SK-N-SH (cell line): ENCODE results near the gene KHNYN. TPM values are rescaled to one million over a fixed set of nuclear protein-coding genes. Genes with fewer than 3 reads are reported as not detected.

Experiments
- CTCF ChIA-PET: fragments of 300-600, 350-600 bp; formaldehyde crosslinking; extraction: SDS; loops from one replicate; lab custom pipeline; 2021; lab: Yijun Ruan, JAX
- POLR2A ChIA-PET: fragments of 350-600 bp; sonication (Branson Sonifier 250); formaldehyde crosslinking; extraction: SDS; loops from one replicate; lab custom pipeline; 2020; ENCODE audit warnings: antibody characterized with exemption, inconsistent platforms; lab: Yijun Ruan, JAX
- DNase-seq: peaks from one replicate; pipeline ENCODE4 v3.0.0; 2012
- H2AFZ ChIP-seq: fragments of 200-600 bp; sonication (generic); 2 replicates; pipeline ENCODE4 v1.8.1; 2016; ENCODE audit warnings: antibody characterized with exemption, mild to moderate bottlenecking, low read depth
- H3F3A ChIP-seq: fragments of 200-600 bp; sonication (generic); replicated peaks from 2 replicates; pipeline ENCODE3; 2016; ENCODE audit warnings: antibody characterized with exemption, mild to moderate bottlenecking; ENCODE audit not compliant: insufficient read depth
- H3K27ac ChIP-seq, 2 experiments: fragments of 200-500 bp in 1 of 2; fragments of 200-600 bp in 1 of 2; sonication (Bioruptor generic) in 1 of 2; sonication (generic), shearing (Covaris generic) in 1 of 2; 2 replicates each; pipeline versions ENCODE4 v1.5.1 to v1.6.1; 2014 to 2016; ENCODE audit warnings: low read depth in 2 of 2, inconsistent platforms in 1 of 2, low read length in 1 of 2, mild to moderate bottlenecking in 1 of 2, mixed read lengths in 1 of 2
- H3K27me3 ChIP-seq: fragments of 200-600 bp; sonication (generic), shearing (Covaris generic); 2 replicates; pipeline ENCODE4 v1.6.1; 2016; ENCODE audit warnings: mixed run types; ENCODE audit not compliant: insufficient read depth
- H3K36me3 ChIP-seq, 2 experiments: fragments of 200-500 bp in 1 of 2; fragments of 200-600 bp in 1 of 2; sonication (Bioruptor generic) in 1 of 2; sonication (generic) in 1 of 2; replicated peaks in 1 of 2; 2 replicates each; pipeline versions ENCODE3 to v1.5.1; 2014 to 2016; ENCODE audit warnings: low read length in 1 of 2, mild to moderate bottlenecking in 1 of 2; ENCODE audit not compliant: insufficient read depth in 2 of 2, control insufficient read depth in 1 of 2
- H3K4me1 ChIP-seq, 2 experiments: fragments of 200-500 bp in 1 of 2; fragments of 200-600 bp in 1 of 2; sonication (Bioruptor generic) in 1 of 2; sonication (generic), shearing (Covaris generic) in 1 of 2; 2 replicates each; pipeline versions ENCODE4 v1.5.1 to v1.6.1; 2014 to 2016; ENCODE audit warnings: low read depth in 1 of 2, low read length in 1 of 2, mixed run types in 1 of 2; ENCODE audit not compliant: insufficient read depth in 2 of 2, control insufficient read depth in 1 of 2
- H3K4me2 ChIP-seq: fragments of 200-600 bp; sonication (generic), shearing (Covaris generic); 2 replicates; pipeline ENCODE4 v1.6.1; 2017; ENCODE audit warnings: mixed run types
- H3K4me3 ChIP-seq, 2 experiments: fragments of 200-500 bp in 1 of 2; fragments of 200-600 bp in 1 of 2; sonication (Bioruptor generic) in 1 of 2; sonication (generic), shearing (Covaris generic) in 1 of 2; 2 replicates each; pipeline versions ENCODE4 v1.5.1 to v1.8.1; 2014 to 2016; ENCODE audit warnings: low read depth in 2 of 2, inconsistent platforms in 1 of 2, low read length in 1 of 2, mild to moderate bottlenecking in 1 of 2, mixed read lengths in 1 of 2, moderate library complexity in 1 of 2
- H3K79me2 ChIP-seq: fragments of 200-600 bp; sonication (generic); 2 replicates; pipeline ENCODE4 v1.8.1; 2017; ENCODE audit warnings: mild to moderate bottlenecking; ENCODE audit not compliant: insufficient read depth
- H3K9ac ChIP-seq: fragments of 200-600 bp; sonication (generic); 2 replicates; pipeline ENCODE4 v1.6.1; 2017; ENCODE audit warnings: mixed run types
- H3K9me2 ChIP-seq: fragments of 200-600 bp; sonication (generic); 2 replicates; pipeline ENCODE4 v1.6.1; 2017; ENCODE audit warnings: mixed run types
- H3K9me3 ChIP-seq: fragments of 200-600 bp; sonication (generic); 2 replicates; pipeline ENCODE4 v1.6.1; 2017; ENCODE audit warnings: mixed run types, mild to moderate bottlenecking, moderate library complexity
- H4K20me1 ChIP-seq: fragments of 200-600 bp; sonication (generic); 2 replicates; pipeline ENCODE4 v1.6.1; 2017; ENCODE audit warnings: mild to moderate bottlenecking, mixed run types; ENCODE audit not compliant: insufficient read depth
- FOXJ3 ChIP-seq: sonication (generic); formaldehyde crosslinking; IDR thresholded peaks from 2 replicates; pipeline ENCODE4 v1.5.1; 2020; ENCODE audit warnings: mild to moderate bottlenecking, missing genetic modification reagents
- FOXM1 ChIP-seq: IDR thresholded peaks from 2 replicates; pipeline ENCODE4 v1.4.0; 2012; ENCODE audit warnings: low read depth, mild to moderate bottlenecking
- IRF3 ChIP-seq: fragments of 150-350 bp; IDR thresholded peaks from 2 replicates; pipeline ENCODE4 v1.6.1; 2016; ENCODE audit warnings: mild to moderate bottlenecking, low read depth, low read length
- MAX ChIP-seq: IDR thresholded peaks from 2 replicates; pipeline ENCODE4 v1.4.0; 2012; ENCODE audit warnings: low read depth
- NRF1 ChIP-seq: IDR thresholded peaks from 2 replicates; pipeline ENCODE4 v1.6.1; 2012; ENCODE audit warnings: low read depth, mild to moderate bottlenecking, low read length
- PBX3 ChIP-seq: IDR thresholded peaks from 2 replicates; pipeline ENCODE4; 2012
- POLR2AphosphoS5 ChIP-seq: IDR thresholded peaks from 2 replicates; pipeline ENCODE4 v1.6.1; 2012; ENCODE audit warnings: low read depth, low read length
- RAD21 ChIP-seq: IDR thresholded peaks from 2 replicates; pipeline ENCODE4 v1.6.1; 2012; ENCODE audit warnings: mild to moderate bottlenecking, low read length
- RCOR1 ChIP-seq: fragments of 150-350 bp; IDR thresholded peaks from 2 replicates; pipeline ENCODE4 v1.6.1; 2017; ENCODE audit warnings: antibody characterized with exemption, low read length
- REST ChIP-seq: IDR thresholded peaks from 2 replicates; pipeline ENCODE4 v1.6.1; 2012; ENCODE audit warnings: mild to moderate bottlenecking, low read depth, low read length, moderate library complexity
- RXRA ChIP-seq: IDR thresholded peaks from 2 replicates; pipeline ENCODE4 v1.4.0; 2012; ENCODE audit warnings: low read depth, mild to moderate bottlenecking, borderline replicate concordance
- TAF1 ChIP-seq: IDR thresholded peaks from 2 replicates; pipeline ENCODE4 v1.6.1; 2012; ENCODE audit warnings: low read depth, mild to moderate bottlenecking, low read length, moderate library complexity, borderline replicate concordance
- USF1 ChIP-seq: IDR thresholded peaks from 2 replicates; pipeline ENCODE4 v1.4.0; 2012; ENCODE audit warnings: low read depth, borderline replicate concordance
- USF2 ChIP-seq: fragments of 150-350 bp; IDR thresholded peaks from 2 replicates; pipeline ENCODE4 v1.6.1; 2017; ENCODE audit warnings: antibody characterized with exemption, low read length, low read depth, borderline replicate concordance
- WGBS: methylation state at CpG from one replicate; pipeline ENCODE4 v1.1.6; 2017; ENCODE audit warnings: low lambda C conversion rate; 5-methylcytosine and 5-hydroxymethylcytosine counted together
- polyA plus RNA-seq, 3 experiments: library from polyadenylated mRNA; depleted of rRNA; stranded (reverse); fragments of >200 nt; gene quantifications; 2 replicates each; pipeline ENCODE4 v1.2.3, GENCODE V29; 2012

Gene KHNYN
- polyA plus RNA-seq, 1 of the 3 experiments (the other 2 are of a cell fraction), result 18.3 TPM

- no peak for DNase-seq
- Histone ChIP-seq H3K9me3 (no peaks in the 10 kb centered on the region), H3K9me2 (no peaks in the 10 kb centered on the region), H3K27ac (no peak overlapping the region), H3K27me3 (no peaks in the 10 kb centered on the region), H3K4me3 (no peak overlapping the region), H3K4me2 (no peak overlapping the region), H2AFZ (no peak overlapping the region), H3K36me3 (no peaks in the 10 kb centered on the region), H3F3A (peaks cover 13% of the 10 kb centered on the region), H3K9ac (no peak overlapping the region), H4K20me1 (no peaks in the 10 kb centered on the region), H3K4me1 (no peaks in the 10 kb centered on the region; a peak in 2 of 4 replicates), H3K79me2 (no peaks in the 10 kb centered on the region)
- ChIA-PET CTCF (interaction anchor here (1.0 to 1.8 kb wide), 3 partner anchors 11 to 23 kb away, joined by 3 to 5 read pairs (median 5); no protein-coding TSS in a partner anchor), POLR2A (no interaction called here)
- TF ChIP-seq USF2 (no peak), FOXM1 (no peak), RAD21 (no peak), RCOR1 (no peak), USF1 (no peak), REST (no peak), PBX3 (no peak), IRF3 (no peak), RXRA (no peak), FOXJ3 (CRISPR knock-in tag) (no peak), TAF1 (no peak), MAX (no peak), POLR2AphosphoS5 (no peak), NRF1 (no peak)
- 84% methylated on average over 2 of the region's 2 CpGs for WGBS
These were observed 41.1 kb upstream of the KHNYN start for GRCh38 chr14:24388474-24389179.
